ENCODE data around the gene PRDM16.

DNA sequence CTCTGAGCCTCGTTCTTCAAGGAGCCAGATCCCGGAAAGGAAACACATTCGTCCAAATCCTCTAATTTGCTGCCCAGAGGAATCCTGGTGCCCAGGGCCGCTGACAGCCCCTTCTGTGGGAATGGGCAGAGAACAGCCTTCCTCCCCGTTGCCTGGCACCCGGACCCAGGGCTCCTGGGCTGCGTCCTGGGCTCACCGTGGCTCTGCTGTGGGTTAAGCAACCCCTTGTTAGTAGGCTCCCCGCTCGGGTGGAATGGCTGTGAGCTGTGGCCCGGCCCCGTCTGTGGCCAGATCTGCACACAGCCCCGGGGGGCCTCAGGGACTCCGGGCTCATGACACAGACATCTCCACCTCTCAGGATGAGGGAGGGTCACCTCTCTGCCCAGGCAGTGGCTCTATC, 262.6 kb downstream of the PRDM16 start:
- no peak for TF ChIP-seq POLR2AphosphoS5 (IDR thresholded peaks at IDR 0.05; ENCODE audit: low read depth, low read length)
- TF ChIP-seq, protein P1, sequence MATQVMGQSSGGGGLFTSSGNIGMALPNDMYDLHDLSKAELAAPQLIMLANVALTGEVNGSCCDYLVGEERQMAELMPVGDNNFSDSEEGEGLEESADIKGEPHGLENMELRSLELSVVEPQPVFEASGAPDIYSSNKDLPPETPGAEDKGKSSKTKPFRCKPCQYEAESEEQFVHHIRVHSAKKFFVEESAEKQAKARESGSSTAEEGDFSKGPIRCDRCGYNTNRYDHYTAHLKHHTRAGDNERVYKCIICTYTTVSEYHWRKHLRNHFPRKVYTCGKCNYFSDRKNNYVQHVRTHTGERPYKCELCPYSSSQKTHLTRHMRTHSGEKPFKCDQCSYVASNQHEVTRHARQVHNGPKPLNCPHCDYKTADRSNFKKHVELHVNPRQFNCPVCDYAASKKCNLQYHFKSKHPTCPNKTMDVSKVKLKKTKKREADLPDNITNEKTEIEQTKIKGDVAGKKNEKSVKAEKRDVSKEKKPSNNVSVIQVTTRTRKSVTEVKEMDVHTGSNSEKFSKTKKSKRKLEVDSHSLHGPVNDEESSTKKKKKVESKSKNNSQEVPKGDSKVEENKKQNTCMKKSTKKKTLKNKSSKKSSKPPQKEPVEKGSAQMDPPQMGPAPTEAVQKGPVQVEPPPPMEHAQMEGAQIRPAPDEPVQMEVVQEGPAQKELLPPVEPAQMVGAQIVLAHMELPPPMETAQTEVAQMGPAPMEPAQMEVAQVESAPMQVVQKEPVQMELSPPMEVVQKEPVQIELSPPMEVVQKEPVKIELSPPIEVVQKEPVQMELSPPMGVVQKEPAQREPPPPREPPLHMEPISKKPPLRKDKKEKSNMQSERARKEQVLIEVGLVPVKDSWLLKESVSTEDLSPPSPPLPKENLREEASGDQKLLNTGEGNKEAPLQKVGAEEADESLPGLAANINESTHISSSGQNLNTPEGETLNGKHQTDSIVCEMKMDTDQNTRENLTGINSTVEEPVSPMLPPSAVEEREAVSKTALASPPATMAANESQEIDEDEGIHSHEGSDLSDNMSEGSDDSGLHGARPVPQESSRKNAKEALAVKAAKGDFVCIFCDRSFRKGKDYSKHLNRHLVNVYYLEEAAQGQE (IDR thresholded peaks at IDR 0.05; ENCODE audit: low read depth), result no peak
- TF ChIP-seq FOSL1 (IDR thresholded peaks at IDR 0.05; ENCODE audit: low read depth), result no peak
- TF ChIP-seq, protein P2, sequence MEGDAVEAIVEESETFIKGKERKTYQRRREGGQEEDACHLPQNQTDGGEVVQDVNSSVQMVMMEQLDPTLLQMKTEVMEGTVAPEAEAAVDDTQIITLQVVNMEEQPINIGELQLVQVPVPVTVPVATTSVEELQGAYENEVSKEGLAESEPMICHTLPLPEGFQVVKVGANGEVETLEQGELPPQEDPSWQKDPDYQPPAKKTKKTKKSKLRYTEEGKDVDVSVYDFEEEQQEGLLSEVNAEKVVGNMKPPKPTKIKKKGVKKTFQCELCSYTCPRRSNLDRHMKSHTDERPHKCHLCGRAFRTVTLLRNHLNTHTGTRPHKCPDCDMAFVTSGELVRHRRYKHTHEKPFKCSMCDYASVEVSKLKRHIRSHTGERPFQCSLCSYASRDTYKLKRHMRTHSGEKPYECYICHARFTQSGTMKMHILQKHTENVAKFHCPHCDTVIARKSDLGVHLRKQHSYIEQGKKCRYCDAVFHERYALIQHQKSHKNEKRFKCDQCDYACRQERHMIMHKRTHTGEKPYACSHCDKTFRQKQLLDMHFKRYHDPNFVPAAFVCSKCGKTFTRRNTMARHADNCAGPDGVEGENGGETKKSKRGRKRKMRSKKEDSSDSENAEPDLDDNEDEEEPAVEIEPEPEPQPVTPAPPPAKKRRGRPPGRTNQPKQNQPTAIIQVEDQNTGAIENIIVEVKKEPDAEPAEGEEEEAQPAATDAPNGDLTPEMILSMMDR (IDR thresholded peaks at IDR 0.05 in 2 of 3, conservative IDR thresholded peaks at IDR 0.05 in 1 of 3; ENCODE audit: borderline replicate concordance in 1 of 3, insufficient read depth in 1 of 3, low read depth in 2 of 3, low read length in 2 of 3), result no peak
- no peak for TF ChIP-seq EZH2 (IDR thresholded peaks at IDR 0.05)
- TF ChIP-seq EZH2phosphoT487 (IDR thresholded peaks at IDR 0.05; ENCODE audit: borderline replicate concordance), result no peak
- no peak for TF ChIP-seq POLR2A (IDR thresholded peaks at IDR 0.05; ENCODE audit: borderline replicate concordance, extremely low read depth, insufficient read depth, insufficient read length)
- no peak for TF ChIP-seq SRF (IDR thresholded peaks at IDR 0.05; ENCODE audit: low read depth)
- TF ChIP-seq CEBPB (IDR thresholded peaks at IDR 0.05; ENCODE audit: low read depth), result no peak
- TF ChIP-seq, protein P3, sequence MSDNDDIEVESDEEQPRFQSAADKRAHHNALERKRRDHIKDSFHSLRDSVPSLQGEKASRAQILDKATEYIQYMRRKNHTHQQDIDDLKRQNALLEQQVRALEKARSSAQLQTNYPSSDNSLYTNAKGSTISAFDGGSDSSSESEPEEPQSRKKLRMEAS (IDR thresholded peaks at IDR 0.05), result no peak
